Coronary artery (tissue), 2 donors: ENCODE measurements around the gene ATAD3A.

Experiments
- DNase-seq: peaks from one replicate; pipeline ENCODE4 v3.0.0-alpha.2; 2017; ENCODE audit warnings: low spot score
- H3K27ac ChIP-seq, 2 donors: fragments of 200-600 bp; sonication (generic); one replicate each; pipeline ENCODE4 v1.5.1; 2016 to 2019
- H3K4me3 ChIP-seq: fragments of 200-600 bp; sonication (generic); 2 replicates; pipeline ENCODE4 v1.5.1; 2016; ENCODE audit warnings: mild to moderate bottlenecking, moderate library complexity
- TF ChIP-seq, protein P1 (sequence below): fragments of 200-600 bp; sonication (generic); IDR thresholded peaks from one replicate; pipeline ENCODE4 v1.5.1; 2019; ENCODE audit warnings: antibody characterized with exemption

ATAD3A gene

DNA sequence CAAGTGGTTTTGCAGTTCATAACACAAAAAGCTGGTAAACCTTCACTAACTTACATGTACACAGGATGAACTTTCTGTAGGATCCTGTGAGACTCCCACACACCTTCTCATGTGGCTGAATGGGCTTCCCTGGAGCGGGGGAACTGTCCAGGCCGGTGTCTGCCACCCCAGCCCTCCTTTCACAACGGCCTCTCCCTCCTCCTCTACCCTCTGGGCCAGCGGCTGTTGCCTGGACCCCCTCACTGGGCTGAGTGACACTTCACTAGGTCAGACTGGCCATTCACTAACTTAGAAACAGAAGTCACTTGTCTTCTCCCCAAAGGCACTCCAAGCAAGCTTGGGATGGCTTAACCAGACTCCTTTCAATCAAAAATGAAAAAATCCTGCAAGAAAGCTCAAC, 46.6 kb downstream of the ATAD3A start:
- no peak overlapping the region for H3K4me3 ChIP-seq
- no peak for DNase-seq
- TF ChIP-seq, protein P1, sequence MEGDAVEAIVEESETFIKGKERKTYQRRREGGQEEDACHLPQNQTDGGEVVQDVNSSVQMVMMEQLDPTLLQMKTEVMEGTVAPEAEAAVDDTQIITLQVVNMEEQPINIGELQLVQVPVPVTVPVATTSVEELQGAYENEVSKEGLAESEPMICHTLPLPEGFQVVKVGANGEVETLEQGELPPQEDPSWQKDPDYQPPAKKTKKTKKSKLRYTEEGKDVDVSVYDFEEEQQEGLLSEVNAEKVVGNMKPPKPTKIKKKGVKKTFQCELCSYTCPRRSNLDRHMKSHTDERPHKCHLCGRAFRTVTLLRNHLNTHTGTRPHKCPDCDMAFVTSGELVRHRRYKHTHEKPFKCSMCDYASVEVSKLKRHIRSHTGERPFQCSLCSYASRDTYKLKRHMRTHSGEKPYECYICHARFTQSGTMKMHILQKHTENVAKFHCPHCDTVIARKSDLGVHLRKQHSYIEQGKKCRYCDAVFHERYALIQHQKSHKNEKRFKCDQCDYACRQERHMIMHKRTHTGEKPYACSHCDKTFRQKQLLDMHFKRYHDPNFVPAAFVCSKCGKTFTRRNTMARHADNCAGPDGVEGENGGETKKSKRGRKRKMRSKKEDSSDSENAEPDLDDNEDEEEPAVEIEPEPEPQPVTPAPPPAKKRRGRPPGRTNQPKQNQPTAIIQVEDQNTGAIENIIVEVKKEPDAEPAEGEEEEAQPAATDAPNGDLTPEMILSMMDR = no peak
- no peak overlapping the region for H3K27ac ChIP-seq

DNA sequence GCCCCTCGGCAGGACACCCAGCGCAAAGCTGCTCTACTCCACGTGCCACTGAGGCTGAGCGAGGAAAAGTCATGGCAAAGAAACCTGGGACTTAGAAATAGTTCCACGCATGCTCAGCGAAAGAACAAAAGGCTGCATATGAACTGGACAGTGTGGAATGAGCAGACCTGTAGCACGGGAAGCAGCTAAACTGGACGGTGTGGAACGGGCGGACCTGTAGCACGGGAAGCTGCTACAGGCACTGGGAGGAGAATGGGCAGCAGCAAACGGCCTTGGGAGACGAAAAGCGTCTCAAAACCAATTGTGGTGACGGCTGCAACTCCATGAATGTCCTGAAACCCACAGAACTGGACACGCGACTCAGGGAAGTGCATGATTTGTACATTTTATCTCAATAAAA, 47.1 kb downstream of the ATAD3A start:
- no peak overlapping the region for H3K27ac ChIP-seq
- no peak for DNase-seq
- TF ChIP-seq, protein P1 = no peak
- H3K4me3 ChIP-seq = no peak overlapping the region

DNA sequence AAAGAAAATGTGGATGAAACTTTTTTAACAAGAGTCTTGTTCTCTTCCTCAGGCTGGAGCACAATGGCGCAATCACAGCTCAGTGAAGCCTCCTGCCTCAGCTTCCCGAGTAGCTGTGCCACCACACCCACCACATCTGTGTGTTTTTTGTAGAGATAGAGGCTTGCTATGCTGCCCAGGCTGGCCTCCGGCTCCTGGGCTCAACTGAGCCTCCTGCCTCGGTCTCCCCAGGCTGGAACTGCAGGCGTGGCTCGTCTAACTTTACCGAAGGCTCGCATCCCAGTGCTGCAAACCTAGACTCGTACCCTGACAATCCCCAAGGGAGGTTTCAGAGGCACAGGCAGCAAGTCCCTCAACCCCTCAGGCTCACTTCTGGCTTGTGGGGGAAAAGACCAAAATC, 48.2 kb downstream of the ATAD3A start:
- H3K4me3 ChIP-seq = no peak overlapping the region
- no peak for DNase-seq
- TF ChIP-seq, protein P1 = no peak
- no peak overlapping the region for H3K27ac ChIP-seq

DNA sequence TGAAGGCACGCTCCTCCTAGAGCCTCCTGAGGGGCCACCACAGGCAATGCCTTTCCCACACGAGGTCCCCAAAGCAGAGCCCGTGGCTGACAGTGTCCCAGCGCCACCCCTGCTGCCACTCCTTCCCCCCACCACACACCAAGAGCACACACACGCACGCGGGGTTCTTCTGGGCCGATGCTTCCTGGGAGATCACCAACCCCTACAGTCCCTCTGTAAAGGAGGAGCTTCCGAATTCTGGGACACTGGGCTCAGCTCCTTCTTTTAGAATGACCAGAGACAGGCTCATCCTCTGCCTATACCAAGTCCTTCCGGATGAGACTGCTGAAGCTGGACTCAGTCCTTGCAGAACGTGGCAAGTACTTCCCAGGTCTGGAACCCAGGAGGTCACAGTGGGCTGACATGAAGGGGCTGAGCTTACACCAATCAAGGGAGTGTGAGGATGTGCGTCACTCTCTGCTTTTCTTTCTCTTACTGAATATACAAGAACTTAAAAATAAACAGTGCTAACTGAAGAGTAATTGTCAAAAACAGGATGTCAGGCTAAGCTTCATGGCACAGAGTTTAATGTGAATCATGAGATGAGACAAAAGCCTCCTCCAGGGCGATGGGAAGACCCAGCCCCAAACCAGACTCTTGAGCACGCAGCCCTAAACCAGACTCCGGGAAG, 50.0 kb downstream of the ATAD3A start:
- TF ChIP-seq, protein P1 = no peak
- H3K4me3 ChIP-seq = no peak overlapping the region
- H3K27ac ChIP-seq = no peak overlapping the region
- DNase-seq = no peak

DNA sequence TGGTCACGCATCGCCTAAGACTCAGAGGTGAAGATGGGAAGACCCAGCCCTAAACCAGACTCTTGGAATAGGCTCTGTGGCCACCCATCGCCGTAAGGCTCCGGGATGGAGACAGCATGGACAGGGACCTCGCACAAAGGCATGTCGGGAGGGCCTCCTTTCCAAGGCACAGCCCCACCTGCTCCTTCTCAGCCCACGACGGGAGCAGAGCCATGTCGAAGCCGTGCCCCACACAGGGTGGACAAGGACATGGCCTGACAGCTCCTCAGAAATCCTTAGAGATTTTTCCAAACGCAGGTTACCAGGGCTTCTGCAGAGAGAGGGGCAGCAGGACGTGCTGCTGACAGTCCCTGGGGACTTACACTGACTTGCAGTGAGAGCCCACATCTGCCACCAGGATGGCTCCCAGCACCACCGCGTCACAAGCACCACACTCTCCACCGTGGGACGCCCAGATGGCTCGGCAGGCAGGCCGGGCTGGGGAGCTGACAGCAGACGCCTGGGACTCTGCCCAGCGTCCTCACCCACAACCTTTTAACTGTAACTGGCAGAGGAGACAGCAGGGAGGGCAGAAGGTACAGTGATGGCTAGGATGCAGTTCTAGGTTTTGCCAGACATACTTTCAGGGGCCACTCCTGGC, 50.7 kb downstream of the ATAD3A start:
- no peak for DNase-seq
- TF ChIP-seq, protein P1 = no peak
- H3K4me3 ChIP-seq = no peak overlapping the region
- no peak overlapping the region for H3K27ac ChIP-seq

DNA sequence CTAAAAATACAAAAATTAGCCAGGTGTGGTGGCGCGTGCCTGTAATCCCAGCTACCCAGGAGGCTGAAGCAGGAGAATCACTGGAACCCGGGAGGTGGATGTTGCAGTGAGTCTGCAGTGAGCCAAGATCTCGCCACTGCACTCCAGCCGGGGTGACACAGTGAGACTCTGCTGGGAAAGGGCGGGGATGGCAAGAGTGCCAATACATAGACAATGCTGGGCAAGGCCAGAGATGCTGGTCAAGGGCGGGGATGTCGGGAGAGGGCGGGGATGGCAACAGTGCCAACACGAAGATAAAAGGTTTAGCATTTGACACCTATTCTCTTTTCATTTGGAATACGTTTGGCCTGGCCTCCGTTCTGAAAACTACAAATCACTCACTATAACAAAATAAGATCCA, 51.7 kb downstream of the ATAD3A start:
- TF ChIP-seq, protein P1 = no peak
- H3K4me3 ChIP-seq = no peak overlapping the region
- DNase-seq = no peak
- no peak overlapping the region for H3K27ac ChIP-seq

DNA sequence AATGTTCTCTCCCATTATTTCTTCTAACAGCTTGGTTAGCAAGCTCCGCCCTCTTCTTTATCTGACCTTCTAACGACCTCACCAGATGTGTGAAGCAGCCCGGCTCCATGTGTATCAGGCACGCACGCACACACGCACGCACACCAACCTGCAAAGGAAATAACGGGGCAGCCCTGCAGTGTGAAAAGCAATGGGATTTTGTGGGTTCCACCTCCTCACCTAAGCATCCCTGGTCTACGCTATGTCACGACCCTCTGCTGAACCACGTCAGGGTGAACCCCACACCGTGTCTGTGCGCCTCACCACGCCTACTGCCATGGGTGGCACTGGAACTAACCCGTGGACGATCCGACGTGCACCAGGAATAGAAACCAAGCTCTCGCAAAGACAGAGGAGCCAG, 52.3 kb downstream of the ATAD3A start:
- no peak overlapping the region for H3K27ac ChIP-seq

More for the DNA sequence above, 52.3 kb downstream of the ATAD3A start:
- no peak for DNase-seq
- H3K4me3 ChIP-seq = no peak overlapping the region
- TF ChIP-seq, protein P1 = no peak
